Stimulated activated CD4-positive, alpha-beta T cell treated with anti-CD3 and anti-CD28 coated beads, TNF-alpha, amount 100 ng/mL, for 1 hour (primary cell): Measurements from ENCODE around the gene ASPN.

Experiments used
- DNase-seq, 3 donors: peaks; one replicate each; pipeline ENCODE4 v3.0.0-alpha.2; 2020; ENCODE audit warnings: low read depth in 3 of 3, low spot score in 1 of 3

Gene ASPN

GRCh38 chr9:92482329-92482728, at the start of gene ASPN:
Gene ASPN (minus strand): TSS chr9:92482506.
- no peak for DNase-seq

DNA sequence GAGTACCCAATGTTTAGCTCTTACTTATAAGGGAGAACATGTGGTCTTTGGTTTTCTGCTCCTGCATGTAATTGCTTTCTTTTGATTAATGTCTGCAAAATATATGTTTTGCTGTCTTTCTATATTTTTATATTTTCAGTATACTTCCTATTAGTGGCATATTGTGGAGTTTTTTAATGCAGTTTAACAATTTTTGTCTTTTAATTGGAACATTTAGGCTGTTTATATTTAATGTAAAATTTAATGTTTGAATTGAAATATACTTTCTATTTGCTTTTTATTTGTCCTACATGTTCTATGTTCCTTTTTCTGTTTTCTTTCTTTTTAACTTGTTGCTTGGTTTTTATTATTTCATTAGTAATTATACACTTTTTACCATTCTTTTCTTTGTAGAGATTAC, 48.6 kb upstream of the ASPN start:
- DNase-seq: no peak

- DNase-seq: no peak
Measured at GRCh38 chr9:92529124-92529523, 46.8 kb upstream of the ASPN start.

- DNase-seq: no peak
Measured at GRCh38 chr9:92528522-92528849, 46.2 kb upstream of the ASPN start.

DNA sequence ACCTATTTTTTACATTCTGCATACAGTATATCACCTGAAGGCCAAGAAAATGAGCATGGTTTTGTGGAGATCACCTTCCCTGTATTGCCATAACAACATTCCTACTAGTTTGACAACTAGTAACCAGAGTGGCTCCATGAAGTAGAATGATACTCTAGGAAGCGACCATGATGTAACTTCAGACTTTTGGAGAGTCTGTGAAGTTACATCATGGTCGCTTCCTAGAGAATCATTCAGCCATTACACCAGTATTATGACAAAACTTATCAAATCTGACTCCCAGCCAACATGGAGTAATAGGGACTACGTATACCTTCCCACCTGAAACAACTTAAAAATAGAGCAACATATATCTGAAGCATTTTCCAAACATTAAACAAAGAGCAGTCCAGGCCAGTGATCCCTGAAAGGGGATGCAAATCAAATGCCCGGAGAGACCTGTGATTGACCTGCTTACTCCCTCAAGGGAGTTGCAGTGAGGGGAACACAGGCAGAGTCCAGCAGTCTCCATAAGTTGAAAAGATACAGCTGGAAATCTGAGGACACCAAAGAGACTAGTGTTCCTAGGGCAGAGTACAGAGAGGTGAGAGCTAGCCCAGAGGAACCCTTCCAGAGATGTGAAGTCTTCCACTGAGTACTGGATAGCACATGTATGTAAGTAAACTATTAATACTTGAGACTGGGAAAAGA, 45.7 kb upstream of the ASPN start:
- DNase-seq: no peak

DNA sequence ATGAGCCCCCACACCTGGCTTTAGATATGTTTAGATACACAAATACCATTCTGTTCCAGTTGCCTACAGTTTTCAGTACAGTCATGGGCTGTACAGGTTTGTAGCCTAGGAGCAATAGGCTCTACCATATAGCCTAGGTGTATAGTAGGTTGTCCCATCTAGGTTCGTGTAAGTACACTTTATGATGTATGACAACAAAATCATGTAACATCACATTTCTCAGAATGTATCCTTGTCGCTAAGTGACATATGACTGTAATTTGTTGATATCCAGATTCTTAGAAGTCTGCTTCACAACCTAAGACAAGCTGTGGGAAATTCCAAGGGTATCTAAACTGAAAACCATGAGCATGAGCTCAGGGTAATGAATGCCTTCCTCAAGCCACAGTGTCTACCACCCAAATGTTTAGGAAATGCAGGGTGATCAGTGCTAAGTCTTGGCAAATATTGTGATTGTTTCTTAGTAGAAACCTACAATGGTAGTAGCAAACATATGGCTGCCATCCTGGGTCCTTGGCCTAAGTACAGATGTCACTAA, 45.1 kb upstream of the ASPN start:
- no peak for DNase-seq

DNA sequence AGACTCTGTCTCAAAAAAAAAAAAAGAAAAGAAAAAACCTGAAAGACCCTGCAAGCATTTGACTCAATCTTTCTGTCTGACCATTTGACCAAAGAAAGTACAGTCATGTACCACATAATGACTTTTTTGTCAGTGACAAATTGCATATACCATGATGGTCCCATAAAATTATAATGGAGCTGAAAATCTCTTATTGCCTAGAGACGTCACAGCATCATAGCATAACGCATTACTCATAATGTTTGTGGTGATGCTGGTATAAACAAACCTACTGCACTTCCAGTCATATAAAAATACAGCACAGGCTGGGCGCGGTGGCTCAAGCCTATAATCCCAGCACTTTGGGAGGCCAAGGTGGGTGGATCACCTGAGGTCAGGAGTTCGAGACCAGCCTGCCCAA, 43.0 kb upstream of the ASPN start:
- DNase-seq: no peak

DNA sequence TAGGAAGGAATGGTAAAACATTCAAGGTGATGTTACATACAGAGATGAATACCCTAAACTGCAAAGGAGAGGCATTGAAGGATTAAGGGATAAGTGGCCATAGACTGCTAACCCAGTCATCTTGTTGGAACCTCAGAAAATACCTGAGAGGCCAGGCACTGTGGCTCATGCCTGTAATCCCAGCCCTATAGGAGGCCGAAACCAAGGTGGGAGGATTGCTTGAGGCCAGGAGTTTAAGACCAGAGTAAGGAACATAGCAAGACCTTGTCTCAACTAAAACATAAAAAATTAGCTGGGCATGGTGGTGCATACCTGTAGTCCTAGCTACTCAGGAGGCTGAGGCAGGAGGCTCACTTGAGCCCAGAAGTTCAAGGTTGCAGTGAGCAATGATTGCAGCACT, 42.6 kb upstream of the ASPN start:
- DNase-seq: no peak

- DNase-seq: no peak
Measured at GRCh38 chr9:92522983-92523970, 41.0 kb upstream of the ASPN start.

GRCh38 chr9:92520837-92521236, 38.5 kb upstream of the ASPN start:
- DNase-seq: no peak

- DNase-seq: no peak
Measured at GRCh38 chr9:92518199-92518598, 35.9 kb upstream of the ASPN start.

GRCh38 chr9:92517046-92517445, 34.7 kb upstream of the ASPN start:
- no peak for DNase-seq

GRCh38 chr9:92516521-92516920, 34.2 kb upstream of the ASPN start:
- no peak for DNase-seq

DNA sequence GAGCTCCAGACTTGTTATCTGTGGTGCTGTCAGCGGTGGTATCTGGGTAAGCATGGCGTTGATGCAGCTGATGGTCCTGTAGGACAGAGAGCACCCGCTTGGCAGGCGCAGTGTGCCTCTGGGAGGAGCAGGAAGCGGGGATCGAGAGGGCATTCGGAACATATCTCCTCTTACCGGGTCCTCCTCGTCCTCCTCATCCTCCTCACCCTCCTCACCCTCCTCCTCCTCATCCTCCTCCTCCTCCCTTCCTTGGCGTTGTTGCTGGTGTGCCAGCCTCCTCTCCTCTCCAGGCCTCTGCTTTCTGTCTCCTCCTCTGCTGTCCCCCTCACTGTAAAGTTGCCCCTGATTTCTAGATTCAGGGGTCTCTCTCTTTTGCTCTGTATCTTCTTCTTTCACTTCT, 32.3 kb upstream of the ASPN start:
- DNase-seq: no peak

DNA sequence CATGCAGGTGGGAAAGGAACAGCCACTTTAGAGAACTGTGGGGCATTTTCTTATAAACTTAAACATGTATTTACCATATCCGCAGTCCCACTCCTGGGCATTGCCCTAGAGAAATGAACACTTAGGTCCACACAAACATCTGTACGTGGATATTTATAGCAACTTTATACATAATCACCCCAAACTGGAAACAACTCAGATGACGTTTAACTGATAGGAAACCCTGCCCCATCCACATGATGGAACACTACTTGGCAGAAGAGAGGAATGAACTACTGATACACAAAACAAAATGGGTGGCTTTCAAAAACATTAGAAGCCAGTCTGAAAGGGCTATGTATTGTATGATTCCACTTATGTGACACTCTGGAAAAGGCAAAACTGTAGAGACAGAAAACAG, 31.0 kb upstream of the ASPN start:
- no peak for DNase-seq

GRCh38 chr9:92512622-92513021, 30.3 kb upstream of the ASPN start:
- DNase-seq: no peak

DNA sequence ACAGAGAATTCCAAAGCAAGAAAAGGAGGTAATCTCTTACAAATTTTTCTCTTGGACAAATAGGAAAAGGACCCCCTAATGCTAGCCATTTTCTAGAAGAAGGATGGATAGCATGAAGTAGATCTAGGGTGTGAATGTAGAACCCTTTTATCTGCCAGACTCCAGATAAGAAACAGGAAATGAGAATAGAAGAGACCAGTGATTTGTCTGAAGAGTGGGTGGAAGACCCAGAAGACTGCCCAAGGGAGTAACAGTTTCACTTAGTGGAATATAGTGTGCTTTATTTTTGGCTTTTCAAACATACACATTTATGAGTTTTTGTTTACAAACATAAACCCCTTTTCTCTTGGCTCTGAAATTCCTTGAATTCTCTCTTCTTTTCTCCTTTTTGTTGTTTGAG, 28.4 kb upstream of the ASPN start:
- no peak for DNase-seq

- no peak for DNase-seq
Measured at GRCh38 chr9:92509050-92509449, 26.7 kb upstream of the ASPN start.

DNA sequence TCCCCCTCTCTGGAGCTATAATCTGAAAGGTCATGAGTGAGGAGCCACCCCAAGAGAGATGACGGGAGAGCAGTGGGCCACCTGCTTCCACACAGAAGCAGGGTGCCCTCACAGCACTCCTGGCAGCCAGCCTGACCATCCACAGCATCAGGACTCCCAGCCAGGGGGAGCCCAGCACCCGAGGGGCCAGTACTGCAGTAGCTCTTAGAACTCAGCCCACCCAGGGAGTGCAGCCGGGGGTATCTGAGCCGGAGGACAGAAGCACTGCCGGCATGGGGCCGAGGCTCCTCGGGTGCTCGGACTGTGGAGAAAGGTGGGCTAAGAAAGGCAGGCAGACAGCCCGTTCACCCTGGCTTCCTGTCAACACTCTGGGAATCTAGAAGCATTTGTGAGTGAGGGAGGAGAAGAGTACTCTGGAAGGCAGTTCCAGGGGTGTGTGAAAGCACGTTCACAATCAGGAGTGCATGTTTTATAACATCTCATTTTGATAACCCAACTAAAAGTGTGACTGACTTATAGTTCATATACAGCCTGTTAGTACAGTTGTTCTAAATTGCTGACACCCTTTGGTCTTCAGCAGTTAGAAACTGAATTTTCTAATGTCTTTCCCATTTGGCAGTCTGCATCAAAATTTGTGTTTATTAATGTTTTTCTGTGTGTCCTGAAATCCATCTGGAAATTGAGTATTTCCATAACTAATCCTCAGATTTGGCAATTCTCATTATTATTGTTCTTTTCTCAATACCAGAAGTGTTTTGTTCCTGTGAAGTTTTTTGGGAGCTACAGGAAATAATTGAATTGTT, 25.9 kb upstream of the ASPN start:
- no peak for DNase-seq

GRCh38 chr9:92507496-92507895, 25.2 kb upstream of the ASPN start:
- DNase-seq: no peak

DNA sequence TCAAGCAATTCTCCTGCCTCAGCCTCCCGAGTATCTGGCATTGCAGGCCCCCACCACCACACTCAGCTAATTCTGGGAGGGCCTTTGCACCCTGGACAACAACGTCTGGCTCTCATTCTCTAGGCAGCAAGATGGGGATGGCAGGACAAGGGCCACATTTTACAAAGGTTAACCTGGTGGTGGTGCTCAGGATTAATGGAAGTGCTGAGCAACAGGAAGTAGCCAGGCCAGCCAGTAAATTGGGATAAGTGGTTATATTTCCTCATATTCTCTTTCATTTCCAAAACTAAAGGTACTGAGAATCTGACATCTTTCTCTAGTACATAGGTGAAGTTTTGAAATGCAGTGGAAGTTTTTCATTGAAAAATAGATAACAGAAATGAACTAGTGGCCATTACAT, 24.7 kb upstream of the ASPN start:
- no peak for DNase-seq
